BJ (cell line): ENCODE measurements around the gene CRACR2B. TPM values are rescaled to one million over a fixed set of nuclear protein-coding genes. Genes with fewer than 3 reads are reported as not detected.

Source experiments
- CTCF ChIA-PET: fragments of 350-600 bp; formaldehyde crosslinking; extraction: SDS; loops from one replicate; lab custom pipeline; 2021; ENCODE audit warnings: antibody characterized with exemption, inconsistent platforms; lab: Yijun Ruan, JAX
- POLR2A ChIA-PET: fragments of 300-600 bp; sonication (Branson Sonifier 250); formaldehyde crosslinking; extraction: SDS; loops from one replicate; lab custom pipeline; 2021; ENCODE audit warnings: antibody characterized with exemption; lab: Charles Lee
- DNase-seq: peaks from one replicate; pipeline ENCODE4 v3.0.0-alpha.2; 2011; ENCODE audit warnings: low read depth
- H3K27me3 ChIP-seq: 2 replicates; pipeline ENCODE4 v1.6.0; 2011; ENCODE audit warnings: low read length; ENCODE audit not compliant: control insufficient read depth, insufficient read depth
- H3K36me3 ChIP-seq: 2 replicates; pipeline ENCODE4 v1.5.1; 2011; ENCODE audit warnings: low read length; ENCODE audit not compliant: control insufficient read depth, insufficient read depth
- H3K4me3 ChIP-seq: 2 replicates; pipeline ENCODE4 v1.5.1; 2011; ENCODE audit warnings: low read depth, mild to moderate bottlenecking, control low read depth, low read length
- polyA plus RNA-seq: library from polyadenylated mRNA; depleted of rRNA; stranded (reverse); fragments of >200 nt; gene quantifications from 2 replicates; pipeline ENCODE4 v1.2.3, GENCODE V29; 2011
- TF ChIP-seq, protein P1 (sequence below): IDR thresholded peaks from 2 replicates; pipeline ENCODE4 v1.5.1; 2011; ENCODE audit warnings: low read depth, mild to moderate bottlenecking, control low read depth, inconsistent platforms, low read length, moderate library complexity; ENCODE audit not compliant: insufficient read depth

CRACR2B gene
- polyA plus RNA-seq, 1 experiment, result 0.16 TPM

DNA sequence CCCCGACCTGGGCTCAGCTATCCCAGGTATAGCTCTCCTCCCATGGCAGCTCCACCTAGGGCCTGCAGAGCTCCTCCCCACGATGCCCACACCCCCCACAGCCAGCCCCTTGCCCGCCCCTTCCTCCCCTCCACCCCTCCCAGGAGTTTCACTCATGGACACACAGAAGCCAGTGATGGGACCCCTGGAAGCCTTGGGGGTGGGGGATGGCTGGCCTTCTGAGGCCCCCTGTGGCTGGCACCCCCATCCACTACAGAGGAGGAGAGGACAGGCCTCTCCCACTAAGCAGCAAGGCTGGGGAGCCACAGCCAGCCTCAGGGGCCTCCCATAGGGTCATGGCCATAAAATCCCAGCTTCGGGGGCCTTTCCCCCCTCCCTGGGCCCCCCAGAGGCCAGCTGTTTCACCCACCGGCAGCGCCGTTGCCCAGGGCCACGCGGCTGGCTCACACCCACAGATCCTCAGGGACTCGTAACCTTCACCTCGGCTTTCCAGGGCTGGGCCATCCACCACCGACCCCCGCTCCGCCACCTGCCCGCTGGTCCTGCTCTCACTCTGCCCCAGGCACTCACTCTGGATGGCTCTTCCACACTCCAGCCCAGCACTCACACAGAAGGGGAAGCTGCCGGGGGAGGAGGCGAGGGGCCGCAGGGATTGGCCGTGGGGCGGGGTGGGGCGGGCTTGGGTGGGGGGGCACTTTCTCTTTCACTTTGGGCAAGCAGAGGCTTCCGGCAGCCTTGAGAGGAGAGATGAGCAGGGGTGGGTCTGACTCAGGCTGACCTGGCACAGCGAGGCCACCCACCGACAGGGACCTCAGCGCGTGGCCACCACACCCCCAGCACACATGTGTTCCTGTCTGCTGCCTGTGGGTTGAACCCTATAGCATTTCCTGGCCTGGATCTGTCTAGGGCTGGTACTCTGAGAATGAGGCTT lies 31.8 kb upstream of the CRACR2B start:
- H3K27me3 ChIP-seq, result no peaks in the 10 kb centered on the region
- ChIA-PET POLR2A (interaction anchor here (0.6 to 0.7 kb wide), 2 partner anchors 24 to 45 kb away, joined by 3 to 4 read pairs; no protein-coding TSS in a partner anchor), CTCF (interaction anchor here (1.0 kb wide), 2 partner anchors 17 to 48 kb away, joined by 3 to 4 read pairs; no protein-coding TSS in a partner anchor)
- peaks cover 11% of the 10 kb centered on the region for H3K36me3 ChIP-seq
- peak; percentile 34 for DNase-seq
- TF ChIP-seq, protein P1, sequence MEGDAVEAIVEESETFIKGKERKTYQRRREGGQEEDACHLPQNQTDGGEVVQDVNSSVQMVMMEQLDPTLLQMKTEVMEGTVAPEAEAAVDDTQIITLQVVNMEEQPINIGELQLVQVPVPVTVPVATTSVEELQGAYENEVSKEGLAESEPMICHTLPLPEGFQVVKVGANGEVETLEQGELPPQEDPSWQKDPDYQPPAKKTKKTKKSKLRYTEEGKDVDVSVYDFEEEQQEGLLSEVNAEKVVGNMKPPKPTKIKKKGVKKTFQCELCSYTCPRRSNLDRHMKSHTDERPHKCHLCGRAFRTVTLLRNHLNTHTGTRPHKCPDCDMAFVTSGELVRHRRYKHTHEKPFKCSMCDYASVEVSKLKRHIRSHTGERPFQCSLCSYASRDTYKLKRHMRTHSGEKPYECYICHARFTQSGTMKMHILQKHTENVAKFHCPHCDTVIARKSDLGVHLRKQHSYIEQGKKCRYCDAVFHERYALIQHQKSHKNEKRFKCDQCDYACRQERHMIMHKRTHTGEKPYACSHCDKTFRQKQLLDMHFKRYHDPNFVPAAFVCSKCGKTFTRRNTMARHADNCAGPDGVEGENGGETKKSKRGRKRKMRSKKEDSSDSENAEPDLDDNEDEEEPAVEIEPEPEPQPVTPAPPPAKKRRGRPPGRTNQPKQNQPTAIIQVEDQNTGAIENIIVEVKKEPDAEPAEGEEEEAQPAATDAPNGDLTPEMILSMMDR, result no peak
- peak overlapping the region; percentile 87 for H3K4me3 ChIP-seq

DNA sequence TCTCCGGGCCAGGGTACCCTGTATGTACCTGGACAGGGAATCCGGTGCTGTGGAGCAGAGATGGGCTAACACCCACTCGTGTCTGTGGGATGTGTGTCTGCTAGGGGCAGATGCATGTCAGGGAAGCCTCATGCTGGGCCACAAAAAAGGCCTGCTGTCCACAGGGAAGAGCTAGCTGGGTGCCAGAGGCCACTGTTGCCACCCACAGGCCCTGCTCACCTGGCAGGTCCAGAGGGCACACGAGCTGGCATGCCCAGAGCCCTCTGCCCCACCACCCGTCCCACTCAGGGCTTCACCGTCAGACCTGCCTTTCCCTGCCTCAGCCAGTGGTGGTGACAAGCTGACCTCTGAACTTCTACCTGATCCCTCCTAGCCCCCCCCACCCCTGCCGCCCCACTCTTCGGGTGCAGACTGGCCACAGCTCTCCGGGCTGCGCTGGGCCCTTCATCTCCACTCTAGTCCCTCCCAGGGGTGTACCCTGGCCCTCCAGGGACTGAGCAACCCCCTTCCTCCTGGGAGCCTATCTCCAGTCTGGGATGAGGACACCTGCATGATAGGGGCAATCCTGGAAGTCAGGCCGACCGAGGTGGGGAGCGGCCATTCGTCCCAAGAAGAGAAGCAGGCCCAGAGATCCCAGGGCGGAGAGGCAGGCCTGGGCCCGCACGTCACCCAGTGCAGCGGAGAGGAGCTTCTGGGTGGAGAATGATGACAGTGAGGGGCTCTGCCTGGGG lies 31.0 kb upstream of the CRACR2B start:
- CTCF ChIA-PET, result interaction anchor here (0.6 to 1.2 kb wide), 4 partner anchors 36 to 248 kb away, joined by 3 to 4 read pairs (median 3); partner anchors contain the start of gene CD151
- Histone ChIP-seq H3K27me3 (no peaks in the 10 kb centered on the region), H3K4me3 (peak overlapping the region; percentile 87), H3K36me3 (peaks cover 16% of the 10 kb centered on the region)
- TF ChIP-seq, protein P1, result no peak
- no peak for DNase-seq
- POLR2A ChIA-PET, result interaction anchor here (0.7 kb wide), 1 partner anchor 44 kb away, joined by 3 read pairs; no protein-coding TSS in a partner anchor

DNA sequence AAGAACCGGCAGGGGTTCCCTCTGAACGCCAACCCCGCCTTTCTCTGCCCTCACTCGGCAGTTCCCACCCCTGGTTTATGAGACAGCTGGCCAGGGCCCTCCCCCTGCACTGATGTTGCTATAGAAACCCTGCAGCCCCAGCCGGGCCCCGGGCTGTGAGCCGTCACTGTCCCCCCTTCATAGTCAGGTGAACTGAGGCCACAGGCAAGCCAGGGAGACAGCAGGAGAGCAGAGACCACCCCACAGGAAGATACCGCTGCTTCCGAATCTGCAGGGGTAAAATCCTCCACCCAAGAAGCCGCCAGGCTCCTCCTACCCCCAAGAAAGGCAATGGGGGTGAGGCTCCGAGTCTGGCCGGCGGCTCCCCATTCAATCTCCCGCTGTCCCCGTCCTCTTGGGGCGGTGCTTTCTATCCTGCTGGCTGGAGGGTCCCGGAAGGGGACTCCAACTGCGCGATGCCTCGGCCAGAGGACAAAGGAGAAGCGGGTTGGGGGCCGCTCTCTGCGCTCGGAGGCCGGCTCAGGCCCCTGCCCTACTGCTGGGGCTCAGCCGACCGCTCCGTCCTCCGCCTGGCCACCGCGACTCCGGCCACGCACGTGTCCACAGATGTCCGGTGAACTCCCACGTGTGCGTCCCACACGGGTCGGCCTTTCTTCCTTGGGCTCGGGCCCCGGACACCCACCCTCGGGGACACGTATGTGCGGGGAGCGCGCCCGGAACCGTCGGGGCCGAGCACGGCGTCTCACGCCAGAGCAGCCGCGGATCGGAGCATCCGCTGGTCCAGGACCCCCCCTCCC lies 30.2 kb upstream of the CRACR2B start:
- H3K36me3 ChIP-seq, result peaks cover 21% of the 10 kb centered on the region
- peak overlapping the region; percentile 87 for H3K4me3 ChIP-seq
- TF ChIP-seq, protein P1, result 0 out of 2 replicates have a peak, but pooled peaks have one; percentile 7
- no peaks in the 10 kb centered on the region for H3K27me3 ChIP-seq
- ChIA-PET POLR2A (no interaction called here), CTCF (interaction anchor here (0.6 to 1.2 kb wide), 3 partner anchors 35 to 249 kb away, joined by 3 to 4 read pairs (median 3); partner anchors contain the start of gene CD151)
- DNase-seq, result no peak

DNA sequence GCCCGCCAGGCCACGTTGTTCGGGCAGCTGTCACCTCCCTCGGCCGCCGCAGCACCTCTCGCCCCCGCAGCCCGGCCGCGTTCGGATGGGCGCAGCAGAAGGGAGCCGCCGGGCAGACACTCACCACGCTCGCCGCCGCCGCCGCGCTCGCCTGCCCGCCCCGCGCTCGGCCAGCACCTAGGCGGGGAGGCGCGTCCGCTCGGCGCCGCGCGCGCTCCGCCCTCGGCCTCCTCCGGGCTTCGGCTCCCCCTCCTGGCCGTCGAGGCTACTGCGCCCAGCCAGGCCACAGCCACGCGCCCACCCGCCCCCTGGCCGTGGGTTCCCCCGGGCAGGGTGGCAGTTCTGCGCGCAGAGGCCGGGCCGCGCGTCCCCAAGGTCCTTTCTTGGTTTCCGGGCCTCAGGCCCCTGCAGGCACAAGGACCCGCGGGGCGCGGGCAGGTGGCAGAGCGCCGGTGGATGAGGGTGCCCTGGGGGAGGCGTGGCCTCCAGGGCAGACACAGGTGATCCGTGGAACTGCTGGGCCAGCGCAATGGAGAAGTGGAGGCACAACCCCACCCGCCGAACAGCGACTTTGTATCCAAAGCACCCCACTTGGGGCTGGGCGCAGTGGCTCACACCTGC lies 29.5 kb upstream of the CRACR2B start, which contains the start of gene SLC25A22:
TSS of gene SLC25A22 (minus strand) at position 189 of the 621 bp plus-strand sequence. CDS start 3,275 bp downstream, outside the sequence.
- Histone ChIP-seq H3K27me3 (no peaks in the 10 kb centered on the region), H3K36me3 (peaks cover 25% of the 10 kb centered on the region), H3K4me3 (peak within 1 kb of the TSS; percentile 87)
- no peak for DNase-seq
- TF ChIP-seq, protein P1, result peak; percentile 45
- POLR2A ChIA-PET, result no interaction called here
- CTCF ChIA-PET, result interaction anchor here (1.2 kb wide), 1 partner anchor 35 kb away, joined by 3 read pairs; the partner anchor contains the start of gene CD151
